Suppressor macrophage (primary cell): ENCODE measurements around the gene UNKL.
"Not testable (repeated sequence)": the region's sequence is repeated elsewhere in the genome, so short reads cannot be mapped to it uniquely, and the experiment has no call there.

Experiments
- DNase-seq, 4 experiments: peaks; one replicate each; pipeline ENCODE4 v3.0.0-alpha.2; 2020 to 2022

Gene UNKL

GRCh38 chr16:1336619-1337018, 77.9 kb downstream of the UNKL start:
- peak in 3 of 4 experiments; percentile 19 to 58 (median 33) for DNase-seq

- DNase-seq, result no peak
Measured at GRCh38 chr16:1335996-1336395, 78.5 kb downstream of the UNKL start.

- DNase-seq, result no peak
Measured at GRCh38 chr16:1335211-1335971, 79.1 kb downstream of the UNKL start.

- no peak for DNase-seq
Measured at GRCh38 chr16:1334739-1335138, 79.8 kb downstream of the UNKL start.

GRCh38 chr16:1333854-1334700, 80.4 kb downstream of the UNKL start:
- DNase-seq, result peak in 1 of 4 experiments; percentile 32

- peak; percentile 61 to 85 (median 72) for DNase-seq
Measured at GRCh38 chr16:1333149-1333812, 81.2 kb downstream of the UNKL start, which contains the start of gene BAIAP3. Gene BAIAP3, plus strand, starts transcription at chr16:1333645. Its CDS starts 4,905 bp downstream, at chr16:1338550.

- DNase-seq, result no peak
Measured at GRCh38 chr16:1332618-1333148, 81.8 kb downstream of the UNKL start.

GRCh38 chr16:1331712-1332617, 82.5 kb downstream of the UNKL start:
- DNase-seq, result peak; percentile 11 to 72 (median 54)

- no peak for DNase-seq
Measured at GRCh38 chr16:1330931-1331711, 83.4 kb downstream of the UNKL start.

- DNase-seq, result peak in 3 of 4 experiments; percentile 21 to 39 (median 26)
Measured at GRCh38 chr16:1330260-1330914, 84.1 kb downstream of the UNKL start.

- not testable (repeated sequence) for DNase-seq
Measured at GRCh38 chr16:1328961-1329360, 85.5 kb downstream of the UNKL start.

GRCh38 chr16:1328136-1328535, 86.4 kb downstream of the UNKL start:
- not testable (repeated sequence) for DNase-seq

GRCh38 chr16:1327619-1327947, 86.9 kb downstream of the UNKL start:
- DNase-seq, result no peak

- no peak for DNase-seq
Measured at GRCh38 chr16:1326946-1327618, 87.4 kb downstream of the UNKL start.

- no peak for DNase-seq
Measured at GRCh38 chr16:1326391-1326790, 88.1 kb downstream of the UNKL start.

- no peak for DNase-seq
Measured at GRCh38 chr16:1325673-1326371, 88.7 kb downstream of the UNKL start.

- DNase-seq, result no peak
Measured at GRCh38 chr16:1325261-1325660, 89.2 kb downstream of the UNKL start.

GRCh38 chr16:1324286-1324826, 90.1 kb downstream of the UNKL start:
- no peak for DNase-seq
